ENCODE results near the gene UPK3A.

DNA sequence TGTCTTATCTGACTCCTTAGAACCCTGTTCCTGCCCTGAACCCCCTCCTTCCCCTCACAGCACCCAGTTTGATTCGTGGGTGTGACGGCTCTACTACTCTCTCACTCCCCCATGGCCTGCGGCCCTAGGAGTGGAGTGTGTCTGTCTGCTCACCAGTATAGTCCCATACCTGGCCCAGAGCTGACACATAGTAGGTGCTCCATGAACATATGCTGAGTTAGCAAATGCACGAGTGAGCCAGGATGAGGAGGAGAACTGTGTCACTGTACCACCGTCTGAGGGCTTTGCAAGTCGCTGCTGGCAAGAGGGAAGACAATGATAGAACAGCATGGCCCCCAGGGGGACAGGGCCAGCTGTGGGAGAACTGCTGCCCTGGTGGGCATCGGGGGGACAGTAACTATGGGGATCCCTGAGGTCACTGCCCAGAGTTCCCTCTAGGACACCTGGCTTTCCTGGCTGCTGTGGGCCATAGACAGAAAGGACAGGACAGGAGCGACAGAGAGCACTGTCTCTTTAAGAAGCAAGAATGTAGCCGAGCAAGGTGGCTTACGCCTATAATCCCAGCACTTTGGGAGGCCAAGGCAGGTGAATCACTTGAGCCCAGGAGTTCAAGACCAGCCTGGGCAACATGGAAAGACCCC is 24.9 kb upstream of the UPK3A start:
- TF ChIP-seq POLR2A (IDR thresholded peaks at IDR 0.05) = no peak
- TF ChIP-seq, protein P1, sequence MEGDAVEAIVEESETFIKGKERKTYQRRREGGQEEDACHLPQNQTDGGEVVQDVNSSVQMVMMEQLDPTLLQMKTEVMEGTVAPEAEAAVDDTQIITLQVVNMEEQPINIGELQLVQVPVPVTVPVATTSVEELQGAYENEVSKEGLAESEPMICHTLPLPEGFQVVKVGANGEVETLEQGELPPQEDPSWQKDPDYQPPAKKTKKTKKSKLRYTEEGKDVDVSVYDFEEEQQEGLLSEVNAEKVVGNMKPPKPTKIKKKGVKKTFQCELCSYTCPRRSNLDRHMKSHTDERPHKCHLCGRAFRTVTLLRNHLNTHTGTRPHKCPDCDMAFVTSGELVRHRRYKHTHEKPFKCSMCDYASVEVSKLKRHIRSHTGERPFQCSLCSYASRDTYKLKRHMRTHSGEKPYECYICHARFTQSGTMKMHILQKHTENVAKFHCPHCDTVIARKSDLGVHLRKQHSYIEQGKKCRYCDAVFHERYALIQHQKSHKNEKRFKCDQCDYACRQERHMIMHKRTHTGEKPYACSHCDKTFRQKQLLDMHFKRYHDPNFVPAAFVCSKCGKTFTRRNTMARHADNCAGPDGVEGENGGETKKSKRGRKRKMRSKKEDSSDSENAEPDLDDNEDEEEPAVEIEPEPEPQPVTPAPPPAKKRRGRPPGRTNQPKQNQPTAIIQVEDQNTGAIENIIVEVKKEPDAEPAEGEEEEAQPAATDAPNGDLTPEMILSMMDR (IDR thresholded peaks at IDR 0.05) = no peak
- TF ChIP-seq POLR2AphosphoS5 (IDR thresholded peaks at IDR 0.05) = no peak
